Peyer's patch (tissue), 4 donors: ENCODE measurements around the gene PCBP3.

ENCODE experiments used
- CTCF ChIP-seq, 6 experiments: fragments of 450-650 bp in 4 of 6; fragments of 200-600 bp in 2 of 6; sonication (generic) in 1 of 6; IDR thresholded peaks; one replicate each; pipeline ENCODE4 v1.5.1; 2017 to 2019; ENCODE audit warnings: antibody characterized with exemption in 6 of 6, mild to moderate bottlenecking in 3 of 6, moderate library complexity in 1 of 6
- POLR2A ChIP-seq, 2 donors: fragments of 450-650 bp; IDR thresholded peaks; one replicate each; pipeline ENCODE4 v1.5.1; 2017; ENCODE audit warnings: antibody characterized with exemption in 2 of 2, mild to moderate bottlenecking in 2 of 2, moderate library complexity in 2 of 2

- no peak for TF ChIP-seq CTCF (IDR thresholded peaks at IDR 0.05)
- no peak for TF ChIP-seq POLR2A (IDR thresholded peaks at IDR 0.05)
These were observed 307.4 kb downstream of the PCBP3 start for GRCh38 chr21:45950740-45951515.
